Stomach (tissue), 9 donors: Measurements from ENCODE around the gene SNX20. TPM values are rescaled to one million over a fixed set of nuclear protein-coding genes. Genes with fewer than 3 reads are reported as not detected.

ENCODE experiments used
- DNase-seq, 2 donors: peaks; one replicate each; pipeline versions ENCODE4 v3.0.0 to v3.0.0-alpha.2; 2013 to 2019
- H3K27ac ChIP-seq, 5 donors: fragments of 200-600 bp in 4 of 5; sonication (generic) in 4 of 5; one replicate each; pipeline ENCODE4 v1.5.1; 2013 to 2019; ENCODE audit warnings: mild to moderate bottlenecking in 1 of 5, moderate library complexity in 1 of 5
- H3K27me3 ChIP-seq, 3 donors: fragments of 200-600 bp; sonication (generic); one replicate each; pipeline ENCODE4 v1.5.1; 2017 to 2019; ENCODE audit warnings: mixed run types in 1 of 3
- H3K36me3 ChIP-seq, 4 donors: fragments of 200-600 bp; sonication (generic); 1 replicate in 3 of 4; 2 replicates in 1 of 4; pipeline ENCODE4 v1.5.1; 2016 to 2019
- H3K4me1 ChIP-seq, 4 donors: fragments of 200-600 bp; sonication (generic); one replicate each; pipeline ENCODE4 v1.5.1; 2016 to 2019
- H3K4me3 ChIP-seq, 4 donors: fragments of 200-600 bp; sonication (generic) in 3 of 4; one replicate each; pipeline ENCODE4 v1.5.1; 2016 to 2019; ENCODE audit warnings: mild to moderate bottlenecking in 1 of 4
- H3K9me3 ChIP-seq, 4 donors: fragments of 200-600 bp; sonication (generic); one replicate each; pipeline ENCODE4 v1.5.1; 2016 to 2019
- CTCF ChIP-seq, 7 experiments: fragments of 450-650 bp in 4 of 7; fragments of 200-600 bp in 3 of 7; sonication (generic) in 3 of 7; IDR thresholded peaks; one replicate each; pipeline ENCODE4 v1.5.1; 2016 to 2019; ENCODE audit warnings: antibody characterized with exemption in 7 of 7, control low read depth in 2 of 7, mild to moderate bottlenecking in 1 of 7
- EP300 ChIP-seq: sonication (generic); formaldehyde crosslinking; IDR thresholded peaks from one replicate; pipeline ENCODE4 v1.6.1; 2017; ENCODE audit warnings: antibody characterized with exemption
- POLR2A ChIP-seq, 4 donors: fragments of 450-650 bp; IDR thresholded peaks; one replicate each; pipeline ENCODE4 v1.6.1; 2016; ENCODE audit warnings: antibody characterized with exemption in 4 of 4, control low read depth in 2 of 4, mild to moderate bottlenecking in 1 of 4, moderate library complexity in 1 of 4
- POLR2AphosphoS5 ChIP-seq, 3 donors: sonication (generic); formaldehyde crosslinking; IDR thresholded peaks; one replicate each; pipeline ENCODE4 v1.6.1; 2016; ENCODE audit warnings: antibody characterized with exemption in 3 of 3
- WGBS, 5 donors: extraction: QIAGEN DNeasy Blood & Tissue Kit in 3 of 5; methylation state at CpG; one replicate each; pipeline versions ENCODE4 v1.1.5 to v1.1.7; 2013 to 2018; 5-methylcytosine and 5-hydroxymethylcytosine counted together
- intact Hi-C: fragments of 100-400 bp; cut with DNase I; formaldehyde crosslinking; loops from one replicate; pipeline ENCODE4 v1.15.1; 2023; ENCODE audit warnings: low total_unique reads
- polyA plus RNA-seq, 3 donors: library from polyadenylated mRNA; stranded (reverse); fragments of 200-250 nt; gene quantifications; one replicate each; pipeline ENCODE4 v1.2.3, GENCODE V29; 2013
- total RNA-seq, 5 donors: library from RNA; depleted of rRNA; stranded (reverse); fragments of >200 nt; gene quantifications; one replicate each; pipeline versions ENCODE4 v1.1.0 to v1.2.3, GENCODE V29; 2014 to 2016
- donor health status: healthy with polysubstance abuse.
- donor health status: Bipolar disorder and iron deficiency.
- donor health status: healthy.

The SNX20 gene
- total and polyA plus RNA-seq, 8 donors = 0.29 to 7.4 (median 1.1) TPM; not detected in 1

- Histone ChIP-seq H3K9me3 (no peaks in the 10 kb centered on the region), H3K4me3 (no peak overlapping the region), H3K4me1 (peaks cover 8 to 38% (median 26%) of the 10 kb centered on the region in 4 donors), H3K36me3 (peaks cover 0 to 16% (median 9%) of the 10 kb centered on the region in 4 donors), H3K27ac (peak overlapping the region in 1 of 5 donors; percentile 42), H3K27me3 (no peaks in the 10 kb centered on the region)
- no peak for TF ChIP-seq POLR2A (IDR thresholded peaks at IDR 0.05)
- no peak for TF ChIP-seq POLR2AphosphoS5 (IDR thresholded peaks at IDR 0.05)
- no peak for TF ChIP-seq CTCF (IDR thresholded peaks at IDR 0.05)
- TF ChIP-seq EP300 = no peak
- WGBS, 5 donors = 49 to 67% (median 59%) methylated on average over 3 to 4 of the region's 4 CpGs
- no peak for DNase-seq
- intact Hi-C loops = no loop called here
These were observed 54.2 kb downstream of the SNX20 start for GRCh38 chr16:50626868-50627267.

- H3K4me3 ChIP-seq = no peak overlapping the region
- intact Hi-C loops = no loop called here
- H3K9me3 ChIP-seq = no peaks in the 10 kb centered on the region
- no peak overlapping the region for H3K27ac ChIP-seq
- no peak for TF ChIP-seq CTCF (IDR thresholded peaks at IDR 0.05)
- no peak for TF ChIP-seq POLR2AphosphoS5 (IDR thresholded peaks at IDR 0.05)
- no peak for TF ChIP-seq POLR2A (IDR thresholded peaks at IDR 0.05)
- TF ChIP-seq EP300 = no peak
- DNase-seq = no peak
- H3K27me3 ChIP-seq = no peaks in the 10 kb centered on the region
- peaks cover 0 to 4% (median under 1%) of the 10 kb centered on the region in 4 donors for H3K36me3 ChIP-seq
- 87 to 100% (median 92%) methylated on average over 4 to 12 of the region's 12 CpGs for WGBS, 5 donors
- peaks cover 8 to 25% (median 14%) of the 10 kb centered on the region in 4 donors for H3K4me1 ChIP-seq
These were observed 55.7 kb downstream of the SNX20 start for GRCh38 chr16:50625374-50625773.

- Histone ChIP-seq H3K9me3 (no peaks in the 10 kb centered on the region), H3K36me3 (no peaks in the 10 kb centered on the region), H3K4me1 (peaks cover 8 to 25% (median 13%) of the 10 kb centered on the region in 4 donors), H3K4me3 (no peak overlapping the region), H3K27ac (no peak overlapping the region), H3K27me3 (no peaks in the 10 kb centered on the region)
- no peak for DNase-seq
- intact Hi-C loops = no loop called here
- 68 to 82% (median 74%) methylated on average over 8 of the region's 8 CpGs for WGBS, 5 donors
- TF ChIP-seq EP300 (no peak), POLR2A (IDR thresholded peaks at IDR 0.05) (no peak), POLR2AphosphoS5 (IDR thresholded peaks at IDR 0.05) (no peak), CTCF (IDR thresholded peaks at IDR 0.05) (no peak)
These were observed 56.6 kb downstream of the SNX20 start for GRCh38 chr16:50624449-50624970.

GRCh38 chr16:50622643-50623369 is 58.3 kb downstream of the SNX20 start:
- no peaks in the 10 kb centered on the region for H3K9me3 ChIP-seq
- no peak for DNase-seq
- TF ChIP-seq POLR2A (IDR thresholded peaks at IDR 0.05) (no peak), EP300 (no peak), CTCF (IDR thresholded peaks at IDR 0.05) (no peak)
- H3K4me3 ChIP-seq = no peak overlapping the region
- no peaks in the 10 kb centered on the region for H3K36me3 ChIP-seq
- H3K27ac ChIP-seq = no peak overlapping the region
- 90 to 97% (median 95%) methylated on average over 13 to 16 of the region's 16 CpGs for WGBS, 5 donors
- no peaks in the 10 kb centered on the region for H3K27me3 ChIP-seq
- H3K4me1 ChIP-seq = peaks cover 8 to 25% (median 13%) of the 10 kb centered on the region in 4 donors
- intact Hi-C loops = no loop called here
